HG03066 (cell line): ENCODE data around the gene MRPL51.
"Not testable (repeated sequence)": the region's sequence is repeated elsewhere in the genome, so short reads cannot be mapped to it uniquely, and the experiment has no call there.

Experiments used
- ATAC-seq: cut with Tn5 transposase; IDR thresholded peaks from one replicate; pipeline ENCODE4 v1.9.1; 2021; ENCODE audit warnings: low read depth; ENCODE audit not compliant: unreplicated experiment

Gene MRPL51

GRCh38 chr12:6532051-6532926 lies 39.2 kb upstream of the MRPL51 start:
- no peak for ATAC-seq

- no peak for ATAC-seq
These were observed 37.7 kb upstream of the MRPL51 start for GRCh38 chr12:6530576-6531260.

GRCh38 chr12:6529291-6529737 lies 36.3 kb upstream of the MRPL51 start:
- no peak for ATAC-seq

- ATAC-seq, result no peak
These were observed 35.6 kb upstream of the MRPL51 start for GRCh38 chr12:6528539-6529235.

GRCh38 chr12:6527711-6528110 lies 34.6 kb upstream of the MRPL51 start:
- ATAC-seq, result no peak

- ATAC-seq, result no peak
These were observed 33.9 kb upstream of the MRPL51 start for GRCh38 chr12:6526766-6527525.

- no peak for ATAC-seq
These were observed 33.1 kb upstream of the MRPL51 start for GRCh38 chr12:6526201-6526600.

GRCh38 chr12:6524648-6525047 lies 31.6 kb upstream of the MRPL51 start:
- no peak for ATAC-seq

- no peak for ATAC-seq
These were observed 30.6 kb upstream of the MRPL51 start for GRCh38 chr12:6523708-6524107.

- ATAC-seq, result no peak
These were observed 29.1 kb upstream of the MRPL51 start for GRCh38 chr12:6522193-6522592.

GRCh38 chr12:6520186-6520585 lies 27.1 kb upstream of the MRPL51 start:
- ATAC-seq, result no peak

- ATAC-seq, result no peak
These were observed 15.0 kb upstream of the MRPL51 start for GRCh38 chr12:6508087-6508486.

- ATAC-seq, result no peak
These were observed 14.3 kb upstream of the MRPL51 start for GRCh38 chr12:6507102-6507998.

- no peak for ATAC-seq
These were observed 7.4 kb upstream of the MRPL51 start for GRCh38 chr12:6500466-6500865.

GRCh38 chr12:6497291-6497690 lies 4.2 kb upstream of the MRPL51 start:
- ATAC-seq, result not testable (repeated sequence)

GRCh38 chr12:6494968-6495367 lies 1.9 kb upstream of the MRPL51 start:
- ATAC-seq, result no peak

GRCh38 chr12:6494258-6494743 lies 1.2 kb upstream of the MRPL51 start:
- ATAC-seq, result no peak

GRCh38 chr12:6493497-6494257 lies 615 bp upstream of the MRPL51 start, which contains the start of gene NCAPD2:
NCAPD2 (plus strand) TSS chr12:6494102; CDS start chr12:6495099, 997 bp downstream.
- peak; percentile 84 for ATAC-seq
